Heart right ventricle (tissue), 16 donors: ENCODE results near the gene MTMR1. TPM values are rescaled to one million over a fixed set of nuclear protein-coding genes. Genes with fewer than 3 reads are reported as not detected.

ENCODE experiments used
- ATAC-seq, 8 donors: fragments of 200-7000 bp; cut with Tn5 transposase; one replicate each; pipeline ENCODE4 v1.9.1; 2020; ENCODE audit warnings: mild to moderate bottlenecking in 8 of 8, moderate library complexity in 8 of 8, moderate number of reproducible peaks in 1 of 8
- DNase-seq, 2 donors: peaks; one replicate each; pipeline ENCODE4 v3.0.0-alpha.2; 2020
- H3K27ac ChIP-seq, 10 donors: fragments of 200-600 bp; sonication (generic) in 2 of 10; one replicate each; pipeline versions ENCODE4 v1.5.0 to v1.8.0; 2020 to 2022; ENCODE audit warnings: mild to moderate bottlenecking in 3 of 10
- H3K27me3 ChIP-seq, 7 donors: fragments of 200-600 bp; one replicate each; pipeline ENCODE4 v1.8.0; 2021 to 2022; ENCODE audit warnings: mild to moderate bottlenecking in 2 of 7
- H3K36me3 ChIP-seq, 9 donors: fragments of 200-600 bp; sonication (generic) in 1 of 9; one replicate each; pipeline versions ENCODE4 v1.5.0 to v1.8.0; 2020 to 2022; ENCODE audit warnings: mild to moderate bottlenecking in 2 of 9
- H3K4me1 ChIP-seq, 9 donors: fragments of 200-600 bp; sonication (generic) in 1 of 9; one replicate each; pipeline versions ENCODE4 v1.5.0 to v1.8.0; 2020 to 2022; ENCODE audit warnings: mild to moderate bottlenecking in 4 of 9
- H3K4me3 ChIP-seq, 10 donors: fragments of 200-600 bp; sonication (generic) in 2 of 10; one replicate each; pipeline versions ENCODE4 v1.5.0 to v1.8.0; 2020 to 2022; ENCODE audit warnings: mild to moderate bottlenecking in 7 of 10, moderate library complexity in 2 of 10
- H3K9me3 ChIP-seq, 11 donors: fragments of 200-600 bp in 10 of 11; sonication (generic) in 2 of 11; one replicate each; pipeline versions ENCODE4 v1.5.0 to v1.8.0; 2013 to 2022; ENCODE audit warnings: mild to moderate bottlenecking in 2 of 11, control low read depth in 1 of 11, moderate library complexity in 1 of 11
- WGBS, 2 donors: extraction: QIAGEN DNeasy Blood & Tissue Kit; methylation state at CpG; one replicate each; pipeline ENCODE4 v1.1.7; 2013; ENCODE audit warnings: inconsistent platforms in 1 of 2; 5-methylcytosine and 5-hydroxymethylcytosine counted together
- intact Hi-C, 10 donors: fragments of 100-400 bp; cut with DNase I; formaldehyde crosslinking; loops; one replicate each; pipeline versions ENCODE4 v1.11.1 to v1.14.2; 2022
- polyA plus RNA-seq, 2 donors: library from polyadenylated mRNA; stranded (reverse); fragments of 200-250 nt; gene quantifications; one replicate each; pipeline ENCODE4 v1.2.3, GENCODE V29; 2013
- total RNA-seq, 10 donors: library from RNA; stranded (reverse); fragmentation: NEBNext Ultra II Directional in 3 of 10; extraction: Animal tissue kit (Norgen Biotek cat#: 25700) in 3 of 10; gene quantifications; one replicate each; pipeline versions ENCODE4 v1.2.1 to v1.2.4, GENCODE V29; 2021 to 2023
- TF ChIP-seq, protein P1 (sequence below), 9 donors: fragments of 200-600 bp; sonication (generic) in 2 of 9; IDR thresholded peaks; one replicate each; pipeline versions ENCODE4 v1.5.0 to v1.8.0; 2021 to 2022; ENCODE audit warnings: antibody characterized with exemption in 9 of 9, mild to moderate bottlenecking in 5 of 9, moderate library complexity in 1 of 9
- donor health status: Arrhythmogenic right ventricular cardiomyopathy.
- donor health status: ischemic (EF 13 %, LVEDD 7.1; RV severe dilation, severe dysfunction).
- donor health status: healthy with polysubstance abuse.
- donor health status: DM: no; HTN: yes; CAD: no.
- donor health status: DM: no; HTN: no; CAD: no.
- donor health status: ischemic (EF 25% LVEDD 6.9; RV normal size, moderate dysfunction).
- donor health status: ischemic (EF 25% LVEDD 5.7; RV mildly dilated, moderate dysfunction).
- donor health status: healthy.
- donor health status: DM: yes; HTN: yes; CAD: no.
- donor health status: Ischemic cardiomyopathy.
- donor health status: ischemic (EF 35%, LVEDD 5.7; RV mildly dilated, moderate dysfunction).
- donor health status: nonischemic (EF 11% LVEDD 7.7; RV severe dilation, severe dysfunction).
- donor health status: DM: yes; HTN: yes; CAD: no.
- donor health status: PGD.
- donor health status: ischemic (EF 29% LVEDD 5.4; RV normal size, mild dysfunction).
- donor health status: nonischemic (EF 23%, LVEDD 6.1; RV moderate dilation, normal function).

The MTMR1 gene
- total and polyA plus RNA-seq, 12 donors, result 5.6 to 24.9 (median 19.2) TPM

DNA sequence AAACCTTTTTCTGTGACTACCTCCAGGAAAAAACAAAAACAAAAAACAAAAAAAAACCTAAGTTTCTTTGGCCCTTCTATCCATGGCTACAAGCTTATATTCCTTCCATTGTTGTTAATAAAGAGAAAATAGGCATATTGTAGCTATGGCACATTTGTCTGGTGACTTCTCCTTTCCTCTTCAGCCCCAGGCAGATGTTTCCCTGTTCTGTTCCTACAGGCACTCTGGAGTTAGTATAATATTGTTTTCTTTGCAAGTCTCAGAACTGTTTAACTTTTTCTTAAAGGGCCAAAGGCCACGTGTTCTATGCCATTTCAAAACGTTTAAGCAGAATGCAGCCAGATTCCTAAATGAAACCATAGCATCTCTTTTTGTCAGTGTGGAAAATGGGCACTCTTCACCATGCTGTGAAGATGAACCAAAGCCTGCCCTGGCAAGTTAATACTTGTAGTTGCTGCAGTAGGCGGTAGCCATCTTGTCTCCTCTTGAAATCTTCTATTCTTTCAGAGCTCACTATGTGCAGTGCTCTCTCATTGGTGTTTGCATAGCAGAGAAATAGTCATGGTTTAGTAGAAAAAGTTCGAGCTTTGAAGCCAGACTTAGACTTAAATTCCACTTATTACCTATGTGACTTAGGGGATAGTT, 44.8 kb upstream of the MTMR1 start:
- Histone ChIP-seq H3K4me3 (no peak overlapping the region), H3K36me3 (peaks cover 0 to 52% (median 0%) of the 10 kb centered on the region in 9 donors), H3K4me1 (no peaks in the 10 kb centered on the region), H3K9me3 (no peaks in the 10 kb centered on the region), H3K27me3 (no peaks in the 10 kb centered on the region), H3K27ac (no peak overlapping the region)
- DNase-seq (no peak), ATAC-seq (no peak)
- intact Hi-C loops, result no loop called here
- 82 to 85% methylated on average over 4 of the region's 4 CpGs for WGBS, 2 donors
- TF ChIP-seq, protein P1, sequence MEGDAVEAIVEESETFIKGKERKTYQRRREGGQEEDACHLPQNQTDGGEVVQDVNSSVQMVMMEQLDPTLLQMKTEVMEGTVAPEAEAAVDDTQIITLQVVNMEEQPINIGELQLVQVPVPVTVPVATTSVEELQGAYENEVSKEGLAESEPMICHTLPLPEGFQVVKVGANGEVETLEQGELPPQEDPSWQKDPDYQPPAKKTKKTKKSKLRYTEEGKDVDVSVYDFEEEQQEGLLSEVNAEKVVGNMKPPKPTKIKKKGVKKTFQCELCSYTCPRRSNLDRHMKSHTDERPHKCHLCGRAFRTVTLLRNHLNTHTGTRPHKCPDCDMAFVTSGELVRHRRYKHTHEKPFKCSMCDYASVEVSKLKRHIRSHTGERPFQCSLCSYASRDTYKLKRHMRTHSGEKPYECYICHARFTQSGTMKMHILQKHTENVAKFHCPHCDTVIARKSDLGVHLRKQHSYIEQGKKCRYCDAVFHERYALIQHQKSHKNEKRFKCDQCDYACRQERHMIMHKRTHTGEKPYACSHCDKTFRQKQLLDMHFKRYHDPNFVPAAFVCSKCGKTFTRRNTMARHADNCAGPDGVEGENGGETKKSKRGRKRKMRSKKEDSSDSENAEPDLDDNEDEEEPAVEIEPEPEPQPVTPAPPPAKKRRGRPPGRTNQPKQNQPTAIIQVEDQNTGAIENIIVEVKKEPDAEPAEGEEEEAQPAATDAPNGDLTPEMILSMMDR (IDR thresholded peaks at IDR 0.05), result no peak

DNA sequence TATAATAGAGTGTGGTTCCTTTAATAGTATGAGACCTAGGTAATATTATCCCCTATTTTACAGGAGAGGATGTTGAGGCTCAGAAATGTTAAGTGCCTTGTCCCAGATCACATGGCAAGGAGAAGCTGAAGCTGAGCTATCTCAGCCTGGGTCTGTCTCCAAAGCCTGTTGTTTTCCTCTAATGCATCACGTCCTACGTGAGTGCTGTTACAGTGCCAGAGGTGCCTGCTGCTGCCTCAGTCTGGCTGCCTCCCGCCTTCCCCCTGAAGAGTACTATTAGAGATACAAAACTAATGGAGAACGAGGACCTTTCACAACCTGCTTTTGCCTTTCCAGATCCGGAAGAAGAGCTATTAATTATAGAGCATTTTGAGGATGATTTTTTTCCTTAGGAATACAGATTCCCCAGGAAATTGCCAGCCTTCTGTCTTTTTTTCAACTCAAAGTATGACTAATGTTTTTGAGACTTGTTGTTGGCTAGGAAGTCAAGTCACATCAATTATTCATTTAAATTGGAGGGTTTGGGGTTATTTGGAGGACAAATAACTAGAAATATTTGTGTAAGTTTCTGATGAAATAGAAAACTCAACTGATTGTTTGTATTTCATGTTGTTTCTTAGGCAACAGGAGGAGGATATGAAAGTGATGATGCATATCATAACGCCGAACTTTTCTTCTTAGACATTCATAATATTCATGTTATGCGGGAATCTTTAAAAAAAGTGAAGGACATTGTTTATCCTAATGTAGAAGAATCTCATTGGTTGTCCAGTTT, 43.9 kb upstream of the MTMR1 start:
- no peak overlapping the region for H3K4me3 ChIP-seq
- TF ChIP-seq, protein P1 (IDR thresholded peaks at IDR 0.05), result no peak
- intact Hi-C loops, result no loop called here
- H3K4me1 ChIP-seq, result no peaks in the 10 kb centered on the region
- 59 to 64% methylated on average over 8 of the region's 8 CpGs for WGBS, 2 donors
- H3K27me3 ChIP-seq, result no peaks in the 10 kb centered on the region
- ATAC-seq (peak in 4 of 8 donors; percentile 27 to 67 (median 60)), DNase-seq (peak in 1 of 2 donors; percentile 5)
- H3K36me3 ChIP-seq, result peaks cover 0 to 49% (median 0%) of the 10 kb centered on the region in 9 donors
- H3K27ac ChIP-seq, result peak overlapping the region in 1 of 10 donors; percentile 16
- H3K9me3 ChIP-seq, result no peaks in the 10 kb centered on the region

DNA sequence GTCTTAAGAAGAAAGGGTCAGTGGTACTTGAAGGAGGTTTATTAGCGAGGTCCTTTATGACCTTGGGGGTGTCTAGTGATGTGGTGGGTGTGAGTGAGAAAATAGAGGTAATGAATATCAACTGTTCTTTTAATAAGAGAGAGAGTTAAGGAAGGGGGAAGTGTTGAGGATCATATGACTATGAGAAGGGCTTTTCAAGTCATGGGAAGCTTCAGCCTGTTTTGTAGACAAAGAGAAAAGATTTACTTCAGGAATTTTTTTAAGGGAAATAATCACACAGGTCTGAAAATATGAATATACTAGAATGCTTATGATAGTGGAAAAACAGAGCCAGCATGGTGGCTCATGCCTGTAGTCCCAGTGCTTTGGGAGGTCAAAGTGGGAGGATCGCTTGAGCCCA, 41.3 kb upstream of the MTMR1 start:
- no peaks in the 10 kb centered on the region for H3K27me3 ChIP-seq
- H3K27ac ChIP-seq, result no peak overlapping the region
- no peak overlapping the region for H3K4me3 ChIP-seq
- TF ChIP-seq, protein P1 (IDR thresholded peaks at IDR 0.05), result no peak
- intact Hi-C loops, result no loop called here
- DNase-seq, result no peak
- H3K9me3 ChIP-seq, result no peaks in the 10 kb centered on the region
- no peak for ATAC-seq
- peaks cover 0 to 32% (median 0%) of the 10 kb centered on the region in 9 donors for H3K36me3 ChIP-seq
- WGBS, 2 donors, result 100% methylated on average over 2 of the region's 2 CpGs
- H3K4me1 ChIP-seq, result no peaks in the 10 kb centered on the region

DNA sequence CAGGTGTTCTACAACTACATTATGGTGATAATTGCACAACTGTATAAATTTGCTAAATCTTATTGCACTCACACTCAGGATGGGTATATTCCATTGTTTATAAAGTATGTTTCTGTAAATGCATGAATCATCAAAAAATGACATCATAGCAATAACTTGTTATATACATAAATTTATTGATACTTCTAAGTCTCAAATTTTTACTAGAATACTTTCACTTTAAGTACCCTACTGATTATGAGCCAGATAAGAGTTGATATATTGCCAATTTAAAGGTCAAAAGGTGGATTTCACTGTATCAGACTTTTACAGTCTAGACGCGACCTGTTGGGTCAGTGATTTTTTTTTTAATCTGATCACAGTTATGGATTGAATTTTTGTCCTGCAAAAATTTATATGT, 37.4 kb upstream of the MTMR1 start:
- ATAC-seq (no peak), DNase-seq (no peak)
- H3K27ac ChIP-seq, result no peak overlapping the region
- peaks cover 0 to 52% (median 0%) of the 10 kb centered on the region in 9 donors for H3K36me3 ChIP-seq
- 70 to 82% methylated on average over 2 of the region's 2 CpGs for WGBS, 2 donors
- no peak overlapping the region for H3K4me3 ChIP-seq
- H3K27me3 ChIP-seq, result no peaks in the 10 kb centered on the region
- intact Hi-C loops, result no loop called here
- H3K4me1 ChIP-seq, result no peaks in the 10 kb centered on the region
- TF ChIP-seq, protein P1 (IDR thresholded peaks at IDR 0.05), result no peak
- H3K9me3 ChIP-seq, result no peaks in the 10 kb centered on the region
